ENCODE measurements around the gene OR6V1.

OR6V1 gene

GRCh38 chr7:143052041-143052440 lies at the start of gene OR6V1:
Gene OR6V1, plus strand, starts transcription at chr7:143052341. Its CDS starts 0 bp downstream, at chr7:143052341.
- Histone ChIP-seq H3K36me3 (ENCODE audit: insufficient read depth, low read length) (no peaks in the 10 kb centered on the region), H3K27me3 (ENCODE audit: insufficient read depth, low read length) (no peaks in the 10 kb centered on the region; the same call in 1 of the 2 replicates), H3K79me2 (ENCODE audit: control insufficient read depth, insufficient read depth, low read length, unreplicated experiment) (no peaks in the 10 kb centered on the region), H3K4me3 (ENCODE audit: low read depth, low read length) (no peak within 1 kb of the TSS), H3K4me1 (ENCODE audit: control insufficient read depth, insufficient read depth, low read length, unreplicated experiment) (no peaks in the 10 kb centered on the region), H3K27ac (ENCODE audit: low read depth, low read length) (no peak within 1 kb of the TSS), H2AFZ (ENCODE audit: low read length, unreplicated experiment) (no peak within 1 kb of the TSS)

DNA sequence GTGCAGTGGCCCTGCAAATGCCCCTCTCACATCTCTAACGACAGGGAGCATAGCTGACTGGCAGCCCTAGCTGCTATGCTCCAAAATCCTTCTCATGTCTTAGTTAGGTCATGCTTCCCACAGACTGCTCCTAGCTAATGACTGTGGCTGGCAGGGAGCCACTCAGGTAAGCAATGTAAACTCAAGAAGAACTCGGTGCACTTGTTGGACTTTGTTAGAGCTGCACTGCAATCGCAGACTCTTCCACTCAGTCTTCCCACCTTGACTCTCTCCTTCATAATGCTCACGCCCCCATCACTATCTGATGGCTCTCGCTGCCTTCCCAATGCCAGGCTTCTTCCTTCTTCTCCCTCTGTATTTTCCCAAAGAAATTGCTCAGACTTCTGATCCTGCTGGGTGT lies 49.2 kb upstream of the OR6V1 start:
- Histone ChIP-seq H3K36me3 (ENCODE audit: insufficient read depth, low read length) (no peaks in the 10 kb centered on the region), H3K4me1 (ENCODE audit: control insufficient read depth, insufficient read depth, low read length, unreplicated experiment) (no peaks in the 10 kb centered on the region), H3K27ac (ENCODE audit: low read depth, low read length) (no peak overlapping the region), H2AFZ (ENCODE audit: low read length, unreplicated experiment) (peak overlapping the region; percentile 76), H3K79me2 (ENCODE audit: control insufficient read depth, insufficient read depth, low read length, unreplicated experiment) (no peaks in the 10 kb centered on the region), H3K4me3 (ENCODE audit: low read depth, low read length) (peak overlapping the region; percentile 45), H3K27me3 (ENCODE audit: insufficient read depth, low read length) (0 out of 2 replicates have a peak, but pooled peaks cover 17% of the 10 kb centered on the region)

- no peaks in the 10 kb centered on the region for H3K36me3 ChIP-seq (ENCODE audit: insufficient read depth, low read length)
- H3K4me1 ChIP-seq (ENCODE audit: control insufficient read depth, insufficient read depth, low read length, unreplicated experiment) = no peaks in the 10 kb centered on the region
- H3K4me3 ChIP-seq (ENCODE audit: low read depth, low read length) = peak overlapping the region; percentile 45
- H3K27ac ChIP-seq (ENCODE audit: low read depth, low read length) = no peak overlapping the region
- H2AFZ ChIP-seq (ENCODE audit: low read length, unreplicated experiment) = peak overlapping the region; percentile 76
- H3K79me2 ChIP-seq (ENCODE audit: control insufficient read depth, insufficient read depth, low read length, unreplicated experiment) = no peaks in the 10 kb centered on the region
- H3K27me3 ChIP-seq (ENCODE audit: insufficient read depth, low read length) = 0 out of 2 replicates have a peak, but pooled peaks cover 17% of the 10 kb centered on the region
Measured at GRCh38 chr7:143003393-143004051, 48.6 kb upstream of the OR6V1 start.

DNA sequence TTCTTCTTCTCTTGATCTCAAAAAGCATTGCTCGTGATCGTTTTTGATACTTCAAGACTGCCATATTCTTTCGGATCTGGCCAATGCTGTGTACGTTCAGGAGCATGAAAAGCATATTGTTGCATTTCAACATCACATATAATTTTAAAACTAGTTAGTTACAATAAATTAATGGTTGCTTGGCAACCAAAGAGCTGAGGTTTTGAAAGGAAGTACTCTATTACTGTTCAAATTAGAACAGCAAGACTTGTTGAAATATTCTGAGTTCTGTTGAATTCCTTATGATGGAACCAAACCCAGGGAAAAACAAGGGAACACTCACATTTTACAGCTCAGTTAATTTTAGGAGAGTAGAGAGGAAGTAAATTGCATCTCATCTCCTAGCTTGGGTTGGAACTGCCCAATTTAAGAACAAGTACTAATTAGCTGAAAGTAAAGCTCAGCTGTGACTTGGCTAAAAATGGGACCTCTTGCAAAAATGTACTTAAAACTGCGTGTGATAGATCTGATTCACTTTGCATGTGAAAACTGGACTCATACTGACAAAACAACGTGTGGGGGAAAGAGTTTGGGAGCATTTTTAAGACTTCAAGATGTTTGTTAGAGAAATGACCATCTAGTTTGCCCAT lies 46.4 kb upstream of the OR6V1 start:
- H3K27me3 ChIP-seq (ENCODE audit: insufficient read depth, low read length) = 0 out of 2 replicates have a peak, but pooled peaks cover 17% of the 10 kb centered on the region
- H3K27ac ChIP-seq (ENCODE audit: low read depth, low read length) = no peak overlapping the region
- H3K79me2 ChIP-seq (ENCODE audit: control insufficient read depth, insufficient read depth, low read length, unreplicated experiment) = no peaks in the 10 kb centered on the region
- no peaks in the 10 kb centered on the region for H3K36me3 ChIP-seq (ENCODE audit: insufficient read depth, low read length)
- H3K4me3 ChIP-seq (ENCODE audit: low read depth, low read length) = no peak overlapping the region
- H2AFZ ChIP-seq (ENCODE audit: low read length, unreplicated experiment) = no peak overlapping the region
- no peaks in the 10 kb centered on the region for H3K4me1 ChIP-seq (ENCODE audit: control insufficient read depth, insufficient read depth, low read length, unreplicated experiment)

- Histone ChIP-seq H2AFZ (ENCODE audit: low read length, unreplicated experiment) (no peak overlapping the region), H3K27ac (ENCODE audit: low read depth, low read length) (no peak overlapping the region), H3K36me3 (ENCODE audit: insufficient read depth, low read length) (no peaks in the 10 kb centered on the region), H3K79me2 (ENCODE audit: control insufficient read depth, insufficient read depth, low read length, unreplicated experiment) (no peaks in the 10 kb centered on the region), H3K4me3 (ENCODE audit: low read depth, low read length) (no peak overlapping the region), H3K4me1 (ENCODE audit: control insufficient read depth, insufficient read depth, low read length, unreplicated experiment) (peaks cover 3% of the 10 kb centered on the region), H3K27me3 (ENCODE audit: insufficient read depth, low read length) (0 out of 2 replicates have a peak, but pooled peaks cover 17% of the 10 kb centered on the region)
Measured at GRCh38 chr7:143008007-143008901, 43.9 kb upstream of the OR6V1 start.

- Histone ChIP-seq H3K27ac (ENCODE audit: low read depth, low read length) (no peak overlapping the region), H3K4me1 (ENCODE audit: control insufficient read depth, insufficient read depth, low read length, unreplicated experiment) (peaks cover 23% of the 10 kb centered on the region), H3K27me3 (ENCODE audit: insufficient read depth, low read length) (no peaks in the 10 kb centered on the region), H3K36me3 (ENCODE audit: insufficient read depth, low read length) (no peaks in the 10 kb centered on the region), H3K79me2 (ENCODE audit: control insufficient read depth, insufficient read depth, low read length, unreplicated experiment) (no peaks in the 10 kb centered on the region), H2AFZ (ENCODE audit: low read length, unreplicated experiment) (no peak overlapping the region), H3K4me3 (ENCODE audit: low read depth, low read length) (no peak overlapping the region)
Measured at GRCh38 chr7:143012001-143012400, 40.1 kb upstream of the OR6V1 start.

DNA sequence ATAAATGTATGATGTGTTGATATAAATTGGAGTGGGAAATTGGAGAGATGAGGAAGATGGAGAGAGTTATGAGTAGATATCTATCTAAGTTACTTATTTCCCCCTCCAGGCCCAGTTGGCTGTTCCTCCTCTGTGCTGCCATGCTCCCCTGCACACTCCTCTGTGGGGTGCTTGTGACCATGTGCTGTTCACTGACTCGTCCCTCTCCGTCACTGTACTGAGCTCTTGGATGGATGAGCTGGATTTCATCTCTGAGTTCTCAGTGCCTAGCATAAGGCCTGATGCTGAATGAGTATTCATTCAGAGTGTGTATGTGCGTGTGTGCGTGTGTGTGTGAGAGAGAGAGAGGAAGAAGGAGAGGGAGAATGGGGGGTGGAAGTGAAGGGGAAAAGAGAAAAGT lies 39.7 kb upstream of the OR6V1 start:
- Histone ChIP-seq H3K79me2 (ENCODE audit: control insufficient read depth, insufficient read depth, low read length, unreplicated experiment) (no peaks in the 10 kb centered on the region), H3K27me3 (ENCODE audit: insufficient read depth, low read length) (no peaks in the 10 kb centered on the region), H2AFZ (ENCODE audit: low read length, unreplicated experiment) (no peak overlapping the region), H3K36me3 (ENCODE audit: insufficient read depth, low read length) (no peaks in the 10 kb centered on the region), H3K4me1 (ENCODE audit: control insufficient read depth, insufficient read depth, low read length, unreplicated experiment) (peaks cover 23% of the 10 kb centered on the region), H3K4me3 (ENCODE audit: low read depth, low read length) (no peak overlapping the region), H3K27ac (ENCODE audit: low read depth, low read length) (no peak overlapping the region)

GRCh38 chr7:143013473-143013872 lies 38.7 kb upstream of the OR6V1 start:
- Histone ChIP-seq H3K27ac (ENCODE audit: low read depth, low read length) (peak overlapping the region; percentile 28), H3K36me3 (ENCODE audit: insufficient read depth, low read length) (no peaks in the 10 kb centered on the region), H3K4me3 (ENCODE audit: low read depth, low read length) (peak overlapping the region; percentile 38; the same call in 1 of the 2 replicates), H3K79me2 (ENCODE audit: control insufficient read depth, insufficient read depth, low read length, unreplicated experiment) (no peaks in the 10 kb centered on the region), H3K4me1 (ENCODE audit: control insufficient read depth, insufficient read depth, low read length, unreplicated experiment) (peaks cover 23% of the 10 kb centered on the region), H3K27me3 (ENCODE audit: insufficient read depth, low read length) (no peaks in the 10 kb centered on the region), H2AFZ (ENCODE audit: low read length, unreplicated experiment) (peak overlapping the region; percentile 52)

GRCh38 chr7:143013893-143014292 lies 38.2 kb upstream of the OR6V1 start:
- peak overlapping the region; percentile 28 for H3K27ac ChIP-seq (ENCODE audit: low read depth, low read length)

GRCh38 chr7:143015084-143015483 lies 37.1 kb upstream of the OR6V1 start:
- H3K4me3 ChIP-seq (ENCODE audit: low read depth, low read length) = no peak overlapping the region
- H2AFZ ChIP-seq (ENCODE audit: low read length, unreplicated experiment) = no peak overlapping the region
- no peaks in the 10 kb centered on the region for H3K36me3 ChIP-seq (ENCODE audit: insufficient read depth, low read length)
- H3K27ac ChIP-seq (ENCODE audit: low read depth, low read length) = no peak overlapping the region
- H3K79me2 ChIP-seq (ENCODE audit: control insufficient read depth, insufficient read depth, low read length, unreplicated experiment) = no peaks in the 10 kb centered on the region
- peaks cover 28% of the 10 kb centered on the region for H3K4me1 ChIP-seq (ENCODE audit: control insufficient read depth, insufficient read depth, low read length, unreplicated experiment)
- no peaks in the 10 kb centered on the region for H3K27me3 ChIP-seq (ENCODE audit: insufficient read depth, low read length)

More at GRCh38 chr7:143013893-143014292, 38.2 kb upstream of the OR6V1 start:
- Histone ChIP-seq H3K79me2 (ENCODE audit: control insufficient read depth, insufficient read depth, low read length, unreplicated experiment) (no peaks in the 10 kb centered on the region), H3K27me3 (ENCODE audit: insufficient read depth, low read length) (no peaks in the 10 kb centered on the region), H3K36me3 (ENCODE audit: insufficient read depth, low read length) (no peaks in the 10 kb centered on the region), H2AFZ (ENCODE audit: low read length, unreplicated experiment) (peak overlapping the region; percentile 52), H3K4me1 (ENCODE audit: control insufficient read depth, insufficient read depth, low read length, unreplicated experiment) (peaks cover 26% of the 10 kb centered on the region), H3K4me3 (ENCODE audit: low read depth, low read length) (peak overlapping the region; percentile 38; the same call in 1 of the 2 replicates)
